K562 (cell line): Measurements from ENCODE around the gene PLK1. TPM values are rescaled to one million over a fixed set of nuclear protein-coding genes. Genes with fewer than 3 reads are reported as not detected.

Experiments used
- CCAR2 ChIP-seq: fragments of 200-400 bp; formaldehyde crosslinking; IDR thresholded peaks from 2 replicates; pipeline ENCODE4 v1.6.1; 2017; ENCODE audit warnings: mild to moderate bottlenecking, low read depth, low read length
- RBM17 ChIP-seq: fragments of 200-400 bp; formaldehyde crosslinking; IDR thresholded peaks from 2 replicates; pipeline ENCODE4 v1.6.1; 2017; ENCODE audit warnings: low read depth, mild to moderate bottlenecking, low read length, borderline replicate concordance
- USF1 ChIP-seq: sonication (generic); formaldehyde crosslinking; IDR thresholded peaks from 2 replicates; pipeline ENCODE4 v1.9.0; 2022; ENCODE audit warnings: mild to moderate bottlenecking, missing genetic modification reagents
- ZBTB40 ChIP-seq, 2 experiments: fragments of 450-650 bp in 1 of 2; sonication (generic) in 1 of 2; formaldehyde crosslinking in 1 of 2; IDR thresholded peaks; 2 replicates each; pipeline versions ENCODE4 v1.7.1 to v1.9.0; 2016 to 2022; ENCODE audit warnings: inconsistent platforms in 1 of 2, mild to moderate bottlenecking in 1 of 2, missing genetic modification reagents in 1 of 2
- polyA plus RNA-seq, 8 experiments: library from polyadenylated mRNA; depleted of rRNA in 4 of 8; stranded (reverse) in 5 of 8; unstranded in 3 of 8; fragments of >200 nt; fragmentation: Nextera tagmentation in 2 of 8; fragmentation: Illumina TruSeq in 1 of 8; extraction: Ambion mirVana in 2 of 8; extraction: Trizol in 1 of 8; gene quantifications; 2 replicates each; pipeline versions ENCODE4 v1.2.1 to v1.2.3, GENCODE V29; 2011 to 2014; ENCODE audit warnings: inconsistent platforms in 1 of 8, missing spikeins in 1 of 8
- total RNA-seq, 7 experiments: library from RNA; depleted of rRNA in 6 of 7; stranded (reverse); fragments of >200 nt in 6 of 7; fragmentation: Illumina TruSeq in 2 of 7; extraction: Trizol in 2 of 7; gene quantifications; 2 replicates each; pipeline versions ENCODE4 v1.2.1 to v1.2.3, GENCODE V29; 2011 to 2021; ENCODE audit warnings: low replicate concordance in 1 of 7
- TF ChIP-seq, protein P1 (sequence below), 2 experiments: fragments of 450-650 bp in 1 of 2; sonication (generic) in 1 of 2; formaldehyde crosslinking in 1 of 2; IDR thresholded peaks in 1 of 2; conservative IDR thresholded peaks in 1 of 2; 2 replicates each; pipeline versions ENCODE4 v1.6.1 to v1.8.1; 2016 to 2023; ENCODE audit warnings: mild to moderate bottlenecking in 2 of 2, moderate library complexity in 2 of 2, inconsistent platforms in 1 of 2, missing genetic modification reagents in 1 of 2

PLK1 gene
- total and polyA plus RNA-seq, 9 of the 15 experiments (the other 6 are each of a cell fraction or from before 2014, with no cell fraction given) = 13.6 to 212 (median 45.5) TPM

GRCh38 chr16:23716484-23716883 is 37.8 kb downstream of the PLK1 start (continued):
- TF ChIP-seq ZBTB40 (IDR thresholded peaks at IDR 0.05) (no peak), ZBTB40 (CRISPR knock-in tag; IDR thresholded peaks at IDR 0.05) (no peak), USF1 (no peak), RBM17 (no peak), CCAR2 (no peak)
- TF ChIP-seq, protein P1, sequence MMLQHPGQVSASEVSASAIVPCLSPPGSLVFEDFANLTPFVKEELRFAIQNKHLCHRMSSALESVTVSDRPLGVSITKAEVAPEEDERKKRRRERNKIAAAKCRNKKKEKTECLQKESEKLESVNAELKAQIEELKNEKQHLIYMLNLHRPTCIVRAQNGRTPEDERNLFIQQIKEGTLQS (IDR thresholded peaks at IDR 0.05) = no peak
- TF ChIP-seq, protein P1 (CRISPR knock-in tag; conservative IDR thresholded peaks at IDR 0.05) = no peak
